Common myeloid progenitor, CD34-positive (primary cell): ENCODE measurements around the gene MEIS2.

Experiments
- CTCF ChIA-PET: fragments of 350-600 bp; sonication (Branson Sonifier 250); formaldehyde crosslinking; loops from one replicate; lab custom pipeline; 2021; ENCODE audit warnings: antibody characterized with exemption; lab: Charles Lee
- POLR2A ChIA-PET: fragments of 350-600 bp; sonication (Branson Sonifier 250); formaldehyde crosslinking; loops from one replicate; lab custom pipeline; 2021; ENCODE audit warnings: antibody characterized with exemption; lab: Charles Lee
- DNase-seq, 3 donors: peaks; one replicate each; pipeline versions ENCODE4 v3.0.0 to v3.0.0-alpha.2; 2013
- H3K27ac ChIP-seq, 2 experiments: 1 replicate in 1 of 2; 2 replicates in 1 of 2; pipeline ENCODE4 v1.7.0; 2013; ENCODE audit warnings: inconsistent platforms in 2 of 2, low read length in 2 of 2, mild to moderate bottlenecking in 2 of 2, low read depth in 1 of 2, moderate library complexity in 1 of 2; ENCODE audit not compliant: severe bottlenecking in 2 of 2, insufficient read depth in 1 of 2, poor library complexity in 1 of 2
- H3K27me3 ChIP-seq, 5 experiments: replicated peaks in 2 of 5; 1 replicate in 3 of 5; 2 replicates in 2 of 5; pipeline versions ENCODE4 v1.6.1 to v1.7.0; 2013; ENCODE audit warnings: low read length in 4 of 5, mild to moderate bottlenecking in 2 of 5, moderate library complexity in 2 of 5, inconsistent platforms in 1 of 5; ENCODE audit not compliant: insufficient read depth in 5 of 5, control insufficient read depth in 4 of 5
- H3K36me3 ChIP-seq, 4 experiments: 1 replicate in 2 of 4; 2 replicates in 2 of 4; pipeline versions ENCODE4 v1.6.1 to v1.7.0; 2013; ENCODE audit warnings: low read length in 3 of 4, control low read depth in 1 of 4, mild to moderate bottlenecking in 1 of 4; ENCODE audit not compliant: control insufficient read depth in 4 of 4, insufficient read depth in 4 of 4
- H3K4me1 ChIP-seq, 4 experiments: 1 replicate in 3 of 4; 2 replicates in 1 of 4; pipeline versions ENCODE4 v1.6.1 to v1.7.1; 2013; ENCODE audit warnings: low read length in 3 of 4, mild to moderate bottlenecking in 3 of 4, control low read depth in 1 of 4, inconsistent platforms in 1 of 4, moderate library complexity in 1 of 4; ENCODE audit not compliant: control insufficient read depth in 4 of 4, insufficient read depth in 4 of 4; ENCODE audit errors: control extremely low read depth in 1 of 4
- H3K4me3 ChIP-seq, 7 experiments: 1 replicate in 4 of 7; 2 replicates in 3 of 7; pipeline versions ENCODE4 v1.5.1 to v1.7.0; 2013; ENCODE audit warnings: mild to moderate bottlenecking in 7 of 7, low read length in 6 of 7, moderate library complexity in 6 of 7, inconsistent platforms in 2 of 7, low read depth in 2 of 7, control low read depth in 1 of 7; ENCODE audit not compliant: insufficient read depth in 4 of 7, control insufficient read depth in 1 of 7; ENCODE audit errors: extremely low read depth in 1 of 7
- H3K9me3 ChIP-seq, 5 experiments: 1 replicate in 4 of 5; 2 replicates in 1 of 5; pipeline versions ENCODE4 v1.6.1 to v1.7.1; 2013; ENCODE audit warnings: low read length in 4 of 5, mild to moderate bottlenecking in 2 of 5, inconsistent platforms in 1 of 5, low read depth in 1 of 5, moderate library complexity in 1 of 5; ENCODE audit not compliant: control insufficient read depth in 4 of 5, insufficient read depth in 2 of 5; ENCODE audit errors: control extremely low read depth in 1 of 5
- WGBS: methylation state at CpG from one replicate; pipeline ENCODE4 v1.1.5; 2013; ENCODE audit not compliant: insufficient coverage; 5-methylcytosine and 5-hydroxymethylcytosine counted together

The MEIS2 gene

DNA sequence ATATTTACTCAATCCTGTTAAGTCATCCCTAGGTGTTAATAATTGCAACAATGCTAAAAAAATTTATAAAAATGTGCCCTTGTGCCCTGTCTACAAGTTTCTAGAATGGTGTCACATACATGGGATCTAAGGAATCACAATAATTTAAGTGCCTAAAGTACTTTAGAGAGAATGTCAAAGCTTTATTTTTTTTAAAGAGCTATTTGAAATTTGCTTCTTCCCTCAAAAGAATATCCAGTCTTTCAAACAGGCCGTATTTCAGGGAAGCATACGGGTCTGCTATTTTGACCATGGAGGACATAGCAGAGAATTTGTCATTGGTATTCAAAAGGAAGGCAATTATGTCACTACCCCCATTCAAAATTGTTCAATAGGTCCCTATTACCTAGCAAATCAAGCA, 29.7 kb downstream of the MEIS2 start:
- CTCF ChIA-PET, result interaction anchor here (0.9 kb wide), 1 partner anchor 187 kb away, joined by 4 read pairs; no protein-coding TSS in a partner anchor

DNA sequence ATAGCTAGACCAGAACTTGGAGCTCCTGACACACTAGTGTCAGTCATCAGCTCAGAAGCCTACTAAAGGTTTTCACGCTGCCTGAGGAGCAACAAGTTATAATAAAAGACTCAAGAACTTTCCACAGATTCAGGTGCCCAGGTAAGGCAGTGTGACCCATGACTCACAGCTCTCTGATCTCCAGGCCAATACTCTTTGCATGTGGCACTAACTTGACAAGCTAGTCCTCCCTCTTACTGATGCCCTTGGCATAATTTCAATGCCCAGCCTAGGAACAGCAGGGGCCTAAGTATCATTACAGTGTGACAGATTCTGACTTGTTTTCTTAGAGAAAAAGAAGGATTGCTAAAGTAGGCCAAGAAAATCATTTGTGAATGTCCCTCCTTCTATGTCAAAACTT, 38.4 kb downstream of the MEIS2 start:
- peaks cover 0 to 5% (median 0%) of the 10 kb centered on the region in 5 experiments for H3K27me3 ChIP-seq
- H3K27ac ChIP-seq, result no peak overlapping the region
- POLR2A ChIA-PET, result no interaction called here
- WGBS, result 93% methylated on average over 1 of the region's 1 CpG
- no peaks in the 10 kb centered on the region for H3K36me3 ChIP-seq
- CTCF ChIA-PET, result no interaction called here
- no peaks in the 10 kb centered on the region for H3K4me1 ChIP-seq
- no peaks in the 10 kb centered on the region for H3K9me3 ChIP-seq
- H3K4me3 ChIP-seq, result no peak overlapping the region
- DNase-seq, result no peak

More for the DNA sequence above, 29.7 kb downstream of the MEIS2 start:
- POLR2A ChIA-PET, result no interaction called here
- Histone ChIP-seq H3K36me3 (no peaks in the 10 kb centered on the region), H3K4me1 (no peaks in the 10 kb centered on the region), H3K4me3 (no peak overlapping the region), H3K27me3 (peaks cover 0 to 17% (median 0%) of the 10 kb centered on the region in 5 experiments), H3K27ac (no peak overlapping the region), H3K9me3 (no peaks in the 10 kb centered on the region)
- DNase-seq, result no peak
- no CpG with 5 or more reads among the region's 2 CpGs for WGBS

DNA sequence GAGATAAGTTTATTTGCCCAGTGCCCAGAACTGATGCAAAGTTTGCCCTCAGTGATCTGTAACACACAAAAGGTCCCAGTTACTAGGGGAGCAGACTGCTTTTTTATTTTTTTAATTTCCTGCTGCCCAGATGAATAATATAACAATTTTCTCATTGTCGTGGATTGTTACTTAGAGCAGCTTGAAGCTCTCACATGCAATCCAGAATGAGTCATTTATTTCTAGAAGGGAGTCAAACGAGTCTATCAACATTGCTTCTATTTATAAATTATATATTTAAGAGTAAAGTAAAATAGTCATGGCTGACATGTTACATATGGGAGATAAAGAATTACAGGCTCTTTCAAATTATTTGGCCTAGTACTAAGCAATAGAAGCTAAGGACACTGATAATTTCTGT, 41.3 kb downstream of the MEIS2 start:
- H3K36me3 ChIP-seq, result no peaks in the 10 kb centered on the region
- no peaks in the 10 kb centered on the region for H3K4me1 ChIP-seq
- CTCF ChIA-PET, result no interaction called here
- H3K27me3 ChIP-seq, result peaks cover 0 to 3% (median 0%) of the 10 kb centered on the region in 5 experiments
- no peak overlapping the region for H3K4me3 ChIP-seq
- WGBS, result no CpG with 5 or more reads among the region's 2 CpGs
- no peak for DNase-seq
- H3K9me3 ChIP-seq, result no peaks in the 10 kb centered on the region
- POLR2A ChIA-PET, result no interaction called here
- H3K27ac ChIP-seq, result no peak overlapping the region

DNA sequence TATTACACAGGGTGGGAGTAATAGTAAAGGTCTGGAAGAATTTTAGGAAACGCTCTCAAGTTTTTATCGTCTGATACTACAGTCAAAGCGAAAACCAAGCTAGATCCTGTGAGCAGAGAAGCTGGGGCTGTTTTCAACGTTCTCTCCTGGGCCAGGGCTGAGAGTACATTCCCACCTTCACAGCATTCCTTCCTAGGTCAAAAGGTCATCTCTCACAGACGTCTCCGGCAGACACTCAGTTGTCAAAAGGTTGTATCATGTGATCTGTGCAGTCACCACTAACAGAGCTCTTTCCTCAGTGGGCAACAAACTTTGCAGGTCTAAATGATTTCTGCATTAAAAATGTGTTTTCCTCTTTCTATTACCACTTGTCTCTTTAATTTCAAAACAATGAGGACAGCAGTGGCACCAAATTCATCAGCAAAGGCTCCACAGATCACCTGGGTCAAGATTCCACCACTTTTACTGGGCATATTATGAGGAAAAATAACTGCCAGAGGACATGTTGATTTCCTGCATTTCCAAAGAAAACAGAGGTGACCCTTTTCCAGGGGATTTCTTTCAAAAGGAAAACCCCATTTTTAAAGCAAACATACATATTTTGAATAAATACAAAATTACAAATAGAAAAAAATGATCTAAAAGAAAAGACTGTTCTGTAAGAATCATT, 41.9 kb downstream of the MEIS2 start:
- Histone ChIP-seq H3K9me3 (no peaks in the 10 kb centered on the region), H3K4me1 (no peaks in the 10 kb centered on the region), H3K36me3 (no peaks in the 10 kb centered on the region), H3K27me3 (peaks cover 0 to 3% (median 0%) of the 10 kb centered on the region in 5 experiments), H3K4me3 (no peak overlapping the region), H3K27ac (no peak overlapping the region)
- ChIA-PET POLR2A (no interaction called here), CTCF (no interaction called here)
- DNase-seq, result no peak
- WGBS, result 90% methylated on average over 6 of the region's 6 CpGs

DNA sequence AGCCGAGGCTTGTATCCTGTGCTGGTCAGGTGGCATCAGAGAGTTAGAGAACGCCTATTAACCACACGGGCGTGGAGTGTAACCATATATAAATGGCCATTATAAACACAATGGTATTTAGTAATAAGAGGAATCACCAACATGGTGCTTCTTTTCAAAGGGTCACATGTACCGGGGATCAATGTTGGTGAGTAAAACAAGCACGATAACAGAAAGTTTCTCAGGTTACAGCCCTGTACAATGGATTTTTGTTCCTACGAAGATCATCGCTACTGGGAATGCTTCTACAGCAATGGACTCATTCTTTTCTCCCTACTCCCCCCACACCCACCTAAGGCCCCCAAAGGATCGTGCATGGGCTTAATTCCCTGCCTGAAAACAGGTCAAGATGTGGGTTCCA, 42.5 kb downstream of the MEIS2 start:
- ChIA-PET CTCF (no interaction called here), POLR2A (no interaction called here)
- H3K4me1 ChIP-seq, result no peaks in the 10 kb centered on the region
- no peaks in the 10 kb centered on the region for H3K9me3 ChIP-seq
- DNase-seq, result no peak
- WGBS, result 100% methylated on average over 1 of the region's 9 CpGs
- H3K27ac ChIP-seq, result no peak overlapping the region
- H3K4me3 ChIP-seq, result no peak overlapping the region
- H3K36me3 ChIP-seq, result no peaks in the 10 kb centered on the region
- H3K27me3 ChIP-seq, result peaks cover 0 to 3% (median 0%) of the 10 kb centered on the region in 5 experiments

DNA sequence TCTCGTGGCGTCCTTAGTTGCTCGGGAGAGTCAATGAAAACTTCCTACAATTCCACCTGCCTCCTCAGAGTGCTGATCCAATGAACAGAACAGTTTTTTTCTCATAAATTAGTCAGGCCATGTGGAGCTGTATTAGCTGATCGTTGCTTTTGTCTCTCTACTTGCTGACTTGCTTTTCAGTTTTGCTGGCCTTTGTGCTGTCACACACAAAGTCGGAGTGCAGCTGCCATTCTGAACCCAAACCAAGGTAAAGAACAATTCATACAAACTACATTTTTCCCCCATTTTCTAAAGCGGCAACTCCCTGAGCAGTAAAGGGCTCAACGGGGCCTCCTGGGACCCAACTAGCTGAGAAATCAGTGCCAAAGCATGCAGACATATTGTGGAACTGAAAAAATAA, 43.1 kb downstream of the MEIS2 start:
- peaks cover 0 to 3% (median 0%) of the 10 kb centered on the region in 5 experiments for H3K27me3 ChIP-seq
- DNase-seq, result no peak
- POLR2A ChIA-PET, result no interaction called here
- H3K9me3 ChIP-seq, result no peaks in the 10 kb centered on the region
- no peak overlapping the region for H3K27ac ChIP-seq
- no peaks in the 10 kb centered on the region for H3K4me1 ChIP-seq
- CTCF ChIA-PET, result no interaction called here
- H3K36me3 ChIP-seq, result no peaks in the 10 kb centered on the region
- no peak overlapping the region for H3K4me3 ChIP-seq
- WGBS, result 87% methylated on average over 5 of the region's 7 CpGs

DNA sequence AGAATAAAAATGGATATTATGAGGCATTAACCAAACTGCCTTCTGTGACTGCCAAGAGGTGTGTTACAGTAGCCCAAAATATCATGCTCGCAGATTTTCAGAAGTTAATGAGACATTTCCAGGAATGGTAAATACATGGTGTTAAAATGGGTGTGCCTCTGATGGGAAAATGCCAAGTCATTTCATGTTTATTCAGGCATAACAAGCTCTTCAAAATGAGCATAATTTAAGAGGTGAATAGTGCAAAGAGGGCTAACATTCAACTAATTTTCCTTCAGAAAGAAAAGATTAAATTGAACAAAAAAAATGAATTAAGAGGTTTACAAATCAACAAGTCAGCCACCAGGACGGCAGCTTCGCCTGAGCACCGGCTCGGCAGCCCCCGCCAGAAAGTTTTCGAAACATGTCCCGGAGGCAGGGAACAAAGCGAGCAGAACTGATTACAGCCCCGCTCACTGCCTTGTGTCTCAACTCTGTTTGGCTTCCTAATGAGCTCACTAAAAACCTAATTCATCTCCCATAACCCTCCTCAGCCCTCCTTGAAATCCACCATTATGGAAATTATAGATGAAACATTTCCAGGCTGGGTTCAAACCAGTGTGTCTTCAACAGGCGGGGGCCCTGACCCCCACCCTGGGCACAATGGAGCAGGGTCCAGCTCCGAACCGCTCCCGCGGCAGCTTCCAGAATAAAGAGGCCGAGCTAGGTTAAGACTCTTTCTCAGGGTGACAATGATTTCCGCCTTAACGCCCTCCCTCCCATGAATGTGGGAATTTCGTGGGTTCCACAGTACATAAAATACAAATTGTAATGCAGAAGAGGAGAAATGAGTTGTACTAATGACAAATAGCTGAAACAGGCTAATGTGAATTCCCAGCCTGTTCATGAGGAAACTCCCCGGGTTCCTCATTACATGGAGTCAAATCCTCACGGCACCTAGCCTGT, 43.9 kb downstream of the MEIS2 start:
- Histone ChIP-seq H3K27ac (no peak overlapping the region), H3K4me3 (no peak overlapping the region), H3K4me1 (no peaks in the 10 kb centered on the region), H3K36me3 (no peaks in the 10 kb centered on the region), H3K9me3 (no peaks in the 10 kb centered on the region), H3K27me3 (no peaks in the 10 kb centered on the region)
- ChIA-PET CTCF (no interaction called here), POLR2A (no interaction called here)
- 97% methylated on average over 11 of the region's 21 CpGs for WGBS
- no peak for DNase-seq
